A549 (cell line): ENCODE results near the gene PICK1. TPM values are rescaled to one million over a fixed set of nuclear protein-coding genes. Genes with fewer than 3 reads are reported as not detected.

Source experiments
- ATAC-seq, 2 experiments: fragments of 200-7000 bp in 1 of 2; fragments of >200 bp in 1 of 2; cut with Nextera tagmentation in 1 of 2; cut with Tn5 transposase in 1 of 2; 3 replicates each; pipeline versions ENCODE4 v1.8.0 to v1.9.1; 2018 to 2020; ENCODE audit warnings: mild to moderate bottlenecking in 1 of 2, moderate library complexity in 1 of 2
- CTCF ChIA-PET: fragments of 300-600 bp; sonication (Branson Sonifier 250); formaldehyde crosslinking; extraction: SDS; loops from one replicate; lab custom pipeline; 2021; ENCODE audit warnings: antibody characterized with exemption, inconsistent platforms; lab: Yijun Ruan, JAX
- POLR2A ChIA-PET: fragments of 350-600 bp; formaldehyde crosslinking; extraction: SDS; loops from one replicate; lab custom pipeline; 2021; ENCODE audit warnings: antibody characterized with exemption, inconsistent platforms; lab: Yijun Ruan, JAX
- DNase-seq, 2 experiments: peaks; one replicate each; pipeline versions ENCODE4 v3.0.0 to v3.0.0-alpha.2; 2011 to 2016; ENCODE audit warnings: low read depth in 1 of 2, low spot score in 1 of 2
- FAIRE-seq: peaks from 2 replicates; lab custom pipeline; 2011; peaks lifted over from hg19 to GRCh38; lab: Jason Lieb, UNC
- H3K27ac ChIP-seq, 2 experiments: fragments of >200 bp; sonication (Bioruptor Twin); formaldehyde crosslinking; 3 replicates each; pipeline ENCODE4 v1.5.1; 2016 to 2017
- H3K4me1 ChIP-seq: fragments of >200 bp; sonication (Bioruptor Twin); formaldehyde crosslinking; 3 replicates; pipeline ENCODE4 v1.6.1; 2016
- H3K4me2 ChIP-seq: fragments of >200 bp; sonication (Bioruptor Twin); formaldehyde crosslinking; 3 replicates; pipeline ENCODE4 v1.6.1; 2016
- H3K4me3 ChIP-seq: fragments of >200 bp; sonication (Bioruptor Twin); formaldehyde crosslinking; 3 replicates; pipeline ENCODE4 v1.5.1; 2016
- H3K9me3 ChIP-seq: fragments of >200 bp; sonication (Bioruptor Twin); formaldehyde crosslinking; 3 replicates; pipeline ENCODE4 v1.6.1; 2016
- ATOH8 ChIP-seq: fragments of 250-450 bp; sonication (Bioruptor Pico); IDR thresholded peaks from 2 replicates; pipeline ENCODE4 v1.5.0; 2020; ENCODE audit warnings: low read depth, mild to moderate bottlenecking, moderate library complexity
- CBX2 ChIP-seq: fragments of 200-600 bp; sonication (generic); IDR thresholded peaks from 2 replicates; pipeline ENCODE4 v1.6.1; 2016; ENCODE audit warnings: low read depth, mild to moderate bottlenecking, borderline replicate concordance
- CEBPB ChIP-seq, 2 experiments: fragments of >200 bp in 1 of 2; sonication (Bioruptor Twin) in 1 of 2; formaldehyde crosslinking in 1 of 2; IDR thresholded peaks; 2 replicates each; pipeline ENCODE4 v1.6.1; 2012 to 2016
- EHMT2 ChIP-seq: fragments of 200-600 bp; sonication (generic); IDR thresholded peaks from 2 replicates; pipeline ENCODE4 v1.6.1; 2016; ENCODE audit warnings: antibody characterized with exemption, low read depth, mild to moderate bottlenecking, moderate library complexity
- FOSB ChIP-seq: fragments of 250-450 bp; sonication (Bioruptor Pico); IDR thresholded peaks from 2 replicates; pipeline ENCODE4 v1.5.0; 2020; ENCODE audit warnings: mild to moderate bottlenecking, moderate library complexity
- KDM1A ChIP-seq: fragments of 200-600 bp; sonication (generic); IDR thresholded peaks from 2 replicates; pipeline ENCODE4 v1.6.1; 2016; ENCODE audit warnings: low read depth, mild to moderate bottlenecking
- KDM5A ChIP-seq: fragments of 200-600 bp; sonication (generic); IDR thresholded peaks from 2 replicates; pipeline ENCODE4 v1.6.1; 2016; ENCODE audit warnings: antibody characterized with exemption, mild to moderate bottlenecking
- MYC ChIP-seq: IDR thresholded peaks from 2 replicates; pipeline ENCODE4 v1.6.1; 2012; ENCODE audit warnings: mild to moderate bottlenecking, inconsistent platforms, low read length, improper control_type of control experiment, borderline replicate concordance
- NFE2L2 ChIP-seq: fragments of 150-350 bp; conservative IDR thresholded peaks from 2 replicates; pipeline ENCODE4 v1.6.1; 2014; ENCODE audit warnings: low read length
- PHF8 ChIP-seq: fragments of 200-600 bp; sonication (generic); IDR thresholded peaks from 2 replicates; pipeline ENCODE4 v1.6.1; 2016; ENCODE audit warnings: low read depth, mild to moderate bottlenecking, antibody characterized with exemption, moderate library complexity, borderline replicate concordance
- POLR2A ChIP-seq: IDR thresholded peaks from 2 replicates; pipeline ENCODE4 v1.6.1; 2012; ENCODE audit warnings: mild to moderate bottlenecking, low read length
- POLR2AphosphoS2 ChIP-seq: conservative IDR thresholded peaks from 2 replicates; pipeline ENCODE4 v1.6.1; 2012; ENCODE audit warnings: low read length, improper control_type of control experiment, inconsistent platforms
- RAD21 ChIP-seq, 2 experiments: fragments of >200 bp in 1 of 2; sonication (Bioruptor Twin) in 1 of 2; formaldehyde crosslinking in 1 of 2; IDR thresholded peaks in 1 of 2; conservative IDR thresholded peaks in 1 of 2; 2 replicates in 1 of 2; 3 replicates in 1 of 2; pipeline ENCODE4 v1.6.1; 2012 to 2018; ENCODE audit warnings: inconsistent platforms in 1 of 2
- RFX5 ChIP-seq: fragments of 450-650 bp; IDR thresholded peaks from 2 replicates; pipeline ENCODE4 v1.7.1; 2014; ENCODE audit warnings: antibody characterized with exemption, mild to moderate bottlenecking, moderate library complexity
- TP53 ChIP-seq: fragments of 250-450 bp; sonication (Bioruptor Pico); IDR thresholded peaks from 2 replicates; pipeline ENCODE4 v1.5.0; 2021; ENCODE audit warnings: mild to moderate bottlenecking, moderate library complexity
- USF2 ChIP-seq: fragments of 450-650 bp; IDR thresholded peaks from 2 replicates; pipeline ENCODE4 v1.6.1; 2014; ENCODE audit warnings: antibody characterized with exemption
- ZC3H11A ChIP-seq: fragments of 450-650 bp; IDR thresholded peaks from 2 replicates; pipeline ENCODE4 v1.6.1; 2014; ENCODE audit warnings: antibody characterized with exemption, mild to moderate bottlenecking
- ZFP36 ChIP-seq: fragments of 450-650 bp; IDR thresholded peaks from 2 replicates; pipeline ENCODE4 v1.6.1; 2014; ENCODE audit warnings: borderline replicate concordance; ENCODE audit not compliant: partially characterized antibody
- WGBS: methylation state at CpG from one replicate; pipeline ENCODE4 v1.1.6; 2017; ENCODE audit errors: missing lambda C conversion rate; 5-methylcytosine and 5-hydroxymethylcytosine counted together
- polyA plus RNA-seq, 4 experiments: library from polyadenylated mRNA; depleted of rRNA in 3 of 4; stranded (reverse); fragments of >200 nt; fragmentation: RNase III in 1 of 4; extraction: RNeasy Plus Mini Kit Qiagen cat#74134 plus additional on column Dnase treatment in 1 of 4; gene quantifications; 2 replicates in 3 of 4; 3 replicates in 1 of 4; pipeline ENCODE4 v1.2.3, GENCODE V29; 2011 to 2017
- TF ChIP-seq, protein P1 (sequence below): fragments of >200 bp; sonication (Bioruptor Twin); formaldehyde crosslinking; IDR thresholded peaks from 3 replicates; pipeline ENCODE4 v1.6.1; 2016
- TF ChIP-seq, protein P2 (sequence below): fragments of 250-450 bp; sonication (Bioruptor Pico); IDR thresholded peaks from 2 replicates; pipeline ENCODE4 v1.5.0; 2021; ENCODE audit warnings: mild to moderate bottlenecking, moderate library complexity, borderline replicate concordance

PICK1 gene
- polyA plus RNA-seq, 2 of the 4 experiments (the other 2 are of a cell fraction): 15.6 to 17.8 TPM

DNA sequence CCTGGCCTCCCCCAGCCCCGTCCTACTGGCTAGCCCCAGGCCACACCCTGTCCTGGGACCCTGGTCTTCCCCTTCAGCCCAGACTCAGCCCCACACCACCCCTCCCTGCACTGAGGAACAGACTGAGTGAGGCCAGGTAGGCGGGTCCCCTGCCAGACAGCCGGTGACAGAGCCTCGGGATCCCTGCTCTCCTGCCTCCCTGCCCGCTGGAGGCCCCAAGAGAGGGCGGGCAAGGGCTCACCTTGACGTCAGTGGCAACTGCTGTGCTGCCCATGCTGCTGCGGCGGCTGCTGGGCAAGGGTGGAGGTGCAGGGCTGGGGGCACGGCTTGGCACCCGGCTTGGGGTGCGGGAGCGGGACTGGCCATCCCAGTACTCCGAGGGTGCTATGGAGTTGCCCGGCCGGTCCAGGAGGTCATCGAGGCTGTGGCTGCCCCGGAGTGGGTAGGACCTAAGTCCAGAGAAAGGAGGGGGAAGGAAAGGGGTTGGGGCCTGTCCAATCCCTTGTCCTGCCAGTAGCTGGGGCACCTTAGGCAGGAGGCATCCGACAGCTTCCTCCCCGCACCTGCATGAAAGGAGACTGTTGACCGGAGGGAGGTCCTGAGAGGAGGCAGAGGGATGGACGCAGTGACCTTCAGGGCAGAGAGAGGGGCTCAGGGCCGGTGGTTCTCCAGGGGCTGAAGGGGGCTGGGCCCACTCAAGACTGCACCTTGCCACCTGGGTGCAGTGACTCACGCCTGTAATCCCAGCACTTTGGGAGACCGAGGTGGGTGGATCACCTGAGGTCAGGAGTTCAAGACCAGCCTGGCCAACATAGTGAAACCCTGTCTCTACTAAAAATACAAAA lies 29.0 kb downstream of the PICK1 start:
- TF ChIP-seq KDM1A (no peak), POLR2A (no peak), PHF8 (no peak), USF2 (no peak)
- TF ChIP-seq, all 56 proteins: peak for 0
- ChIA-PET CTCF (interaction anchor here (0.5 kb wide), 1 partner anchor 115 kb away, joined by 4 read pairs; no protein-coding TSS in a partner anchor), POLR2A (no interaction called here)
- FAIRE-seq: no peak
- DNase-seq: no peak
- Histone ChIP-seq H3K4me3 (no peak overlapping the region), H3K9me3 (no peaks in the 10 kb centered on the region), H3K4me2 (no peak overlapping the region), H3K4me1 (no peaks in the 10 kb centered on the region), H3K27ac (no peak overlapping the region)
- 86% methylated on average over 11 of the region's 25 CpGs for WGBS
- ATAC-seq: no peak; a peak in 1 of 6 replicates

DNA sequence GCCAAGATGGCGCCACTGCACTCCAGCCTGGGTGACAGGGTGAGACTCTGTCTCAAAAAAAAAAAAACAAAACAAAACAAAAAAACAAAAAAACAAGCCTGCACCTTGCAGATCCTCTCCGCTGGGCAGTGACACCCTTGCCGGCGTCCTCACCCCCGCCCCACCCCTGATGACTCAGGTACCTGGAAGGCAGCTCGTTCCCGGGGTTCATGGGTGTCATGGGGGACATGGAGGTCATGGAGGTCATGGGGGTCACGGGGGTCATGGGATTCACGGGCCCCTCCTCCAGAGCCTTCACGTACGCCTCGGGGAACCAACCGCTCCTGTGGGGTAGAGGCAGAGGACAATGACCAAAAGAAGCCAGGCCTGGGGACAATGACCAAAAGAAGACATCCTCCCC lies 29.7 kb downstream of the PICK1 start:
- no peak for FAIRE-seq
- Histone ChIP-seq H3K4me2 (no peak overlapping the region), H3K9me3 (no peaks in the 10 kb centered on the region), H3K27ac (no peak overlapping the region), H3K4me3 (no peak overlapping the region), H3K4me1 (no peaks in the 10 kb centered on the region)
- POLR2A ChIA-PET: no interaction called here
- ATAC-seq: no peak
- no peak for DNase-seq
- CTCF ChIA-PET: interaction anchor here (0.5 kb wide), 1 partner anchor 114 kb away, joined by 4 read pairs; no protein-coding TSS in a partner anchor
- WGBS: 83% methylated on average over 13 of the region's 13 CpGs
- TF ChIP-seq EHMT2: no peak
- no peak for TF ChIP-seq ZC3H11A
- no peak for TF ChIP-seq POLR2AphosphoS2
- TF ChIP-seq RAD21 (conservative IDR thresholded peaks at IDR 0.05 in 1 of 2, IDR thresholded peaks at IDR 0.05 in 1 of 2): no peak
- TF ChIP-seq FOSB (CRISPR knock-in tag): no peak
- TF ChIP-seq NFE2L2: no peak
- no peak for TF ChIP-seq KDM5A
- TF ChIP-seq PHF8: no peak
- no peak for TF ChIP-seq RFX5
- TF ChIP-seq, protein P1, sequence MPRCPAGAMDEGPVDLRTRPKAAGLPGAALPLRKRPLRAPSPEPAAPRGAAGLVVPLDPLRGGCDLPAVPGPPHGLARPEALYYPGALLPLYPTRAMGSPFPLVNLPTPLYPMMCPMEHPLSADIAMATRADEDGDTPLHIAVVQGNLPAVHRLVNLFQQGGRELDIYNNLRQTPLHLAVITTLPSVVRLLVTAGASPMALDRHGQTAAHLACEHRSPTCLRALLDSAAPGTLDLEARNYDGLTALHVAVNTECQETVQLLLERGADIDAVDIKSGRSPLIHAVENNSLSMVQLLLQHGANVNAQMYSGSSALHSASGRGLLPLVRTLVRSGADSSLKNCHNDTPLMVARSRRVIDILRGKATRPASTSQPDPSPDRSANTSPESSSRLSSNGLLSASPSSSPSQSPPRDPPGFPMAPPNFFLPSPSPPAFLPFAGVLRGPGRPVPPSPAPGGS: no peak
- no peak for TF ChIP-seq MYC
- TF ChIP-seq CBX2: no peak
- no peak for TF ChIP-seq TP53 (CRISPR knock-in tag)
- no peak for TF ChIP-seq CEBPB (IDR thresholded peaks at IDR 0.05)
- TF ChIP-seq, protein P2, sequence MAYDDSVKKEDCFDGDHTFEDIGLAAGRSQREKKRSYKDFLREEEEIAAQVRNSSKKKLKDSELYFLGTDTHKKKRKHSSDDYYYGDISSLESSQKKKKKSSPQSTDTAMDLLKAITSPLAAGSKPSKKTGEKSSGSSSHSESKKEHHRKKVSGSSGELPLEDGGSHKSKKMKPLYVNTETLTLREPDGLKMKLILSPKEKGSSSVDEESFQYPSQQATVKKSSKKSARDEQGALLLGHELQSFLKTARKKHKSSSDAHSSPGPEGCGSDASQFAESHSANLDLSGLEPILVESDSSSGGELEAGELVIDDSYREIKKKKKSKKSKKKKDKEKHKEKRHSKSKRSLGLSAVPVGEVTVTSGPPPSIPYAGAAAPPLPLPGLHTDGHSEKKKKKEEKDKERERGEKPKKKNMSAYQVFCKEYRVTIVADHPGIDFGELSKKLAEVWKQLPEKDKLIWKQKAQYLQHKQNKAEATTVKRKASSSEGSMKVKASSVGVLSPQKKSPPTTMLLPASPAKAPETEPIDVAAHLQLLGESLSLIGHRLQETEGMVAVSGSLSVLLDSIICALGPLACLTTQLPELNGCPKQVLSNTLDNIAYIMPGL (CRISPR knock-in tag): no peak
- TF ChIP-seq ZFP36: no peak
- no peak for TF ChIP-seq ATOH8
